Transverse colon (tissue), 3 donors: ENCODE results near the gene PRXL2C.

Experiments
- CTCF ChIP-seq, 5 experiments: fragments of 200-600 bp in 3 of 5; fragments of 450-650 bp in 2 of 5; sonication (generic) in 3 of 5; IDR thresholded peaks; 1 replicate in 2 of 5; 2 replicates in 3 of 5; pipeline ENCODE4 v1.5.1; 2016 to 2017; ENCODE audit warnings: antibody characterized with exemption in 5 of 5, inconsistent platforms in 3 of 5, mild to moderate bottlenecking in 2 of 5, moderate library complexity in 1 of 5
- POLR2A ChIP-seq: fragments of 450-650 bp; IDR thresholded peaks from one replicate; pipeline ENCODE4 v1.6.1; 2016; ENCODE audit warnings: antibody characterized with exemption, mild to moderate bottlenecking, moderate library complexity

GRCh38 chr9:96605328-96605727 is 49.8 kb downstream of the PRXL2C start:
- no peak for TF ChIP-seq POLR2A
- no peak for TF ChIP-seq CTCF (IDR thresholded peaks at IDR 0.05)
